Osteoblast (primary cell): ENCODE results near the gene PANK3. TPM values are rescaled to one million over a fixed set of nuclear protein-coding genes. Genes with fewer than 3 reads are reported as not detected.

Source experiments
- DNase-seq: peaks from one replicate; pipeline ENCODE4 v3.0.0; 2011; ENCODE audit warnings: low spot score, mixed read lengths; ENCODE audit not compliant: insufficient read length; ENCODE audit errors: missing footprints
- H2AFZ ChIP-seq: 2 replicates; pipeline ENCODE4 v1.6.0; 2011; ENCODE audit warnings: mild to moderate bottlenecking, low read length
- H3K27ac ChIP-seq: 2 replicates; pipeline ENCODE4 v1.5.1; 2011; ENCODE audit warnings: mild to moderate bottlenecking, low read depth, low read length, moderate library complexity
- H3K27me3 ChIP-seq: 2 replicates; pipeline ENCODE4 v1.6.0; 2012; ENCODE audit warnings: mild to moderate bottlenecking, control low read depth, inconsistent platforms, low read length, moderate library complexity; ENCODE audit not compliant: insufficient read depth
- H3K36me3 ChIP-seq: 2 replicates; pipeline ENCODE4 v1.5.1; 2011; ENCODE audit warnings: mild to moderate bottlenecking, low read length, control low read depth, moderate library complexity; ENCODE audit not compliant: insufficient read depth
- H3K4me1 ChIP-seq: 2 replicates; pipeline ENCODE4 v1.5.1; 2011; ENCODE audit warnings: mild to moderate bottlenecking, low read length, control low read depth, moderate library complexity; ENCODE audit not compliant: insufficient read depth
- H3K4me2 ChIP-seq: 2 replicates; pipeline ENCODE4 v1.6.0; 2011; ENCODE audit warnings: mild to moderate bottlenecking, low read length; ENCODE audit not compliant: insufficient read depth
- H3K4me3 ChIP-seq: fragments of 200-600 bp; sonication (generic); 3 replicates; pipeline ENCODE4 v1.5.1; 2012; ENCODE audit warnings: mild to moderate bottlenecking, low read length, inconsistent platforms; ENCODE audit not compliant: insufficient read depth
- H3K79me2 ChIP-seq: 2 replicates; pipeline ENCODE4 v1.6.0; 2012; ENCODE audit warnings: mild to moderate bottlenecking, low read length, control low read depth, inconsistent platforms; ENCODE audit not compliant: insufficient read depth
- H3K9me3 ChIP-seq: 2 replicates; pipeline ENCODE4 v1.5.1; 2011; ENCODE audit warnings: low read depth, low read length, control low read depth
- H4K20me1 ChIP-seq: 2 replicates; pipeline ENCODE4 v1.6.0; 2012; ENCODE audit warnings: mild to moderate bottlenecking, low read length, control low read depth; ENCODE audit not compliant: insufficient read depth
- CTCF ChIP-seq: IDR thresholded peaks from 2 replicates; pipeline ENCODE4 v1.5.1; 2011; ENCODE audit warnings: mild to moderate bottlenecking, low read depth, low read length, moderate library complexity; ENCODE audit errors: extremely low read depth
- total RNA-seq: library from RNA; depleted of rRNA; stranded (reverse); fragments of >200 nt; gene quantifications from 2 replicates; pipeline ENCODE4 v1.2.3, GENCODE V29; 2012

The PANK3 gene
- total RNA-seq, 1 donor, result 57.5 TPM

DNA sequence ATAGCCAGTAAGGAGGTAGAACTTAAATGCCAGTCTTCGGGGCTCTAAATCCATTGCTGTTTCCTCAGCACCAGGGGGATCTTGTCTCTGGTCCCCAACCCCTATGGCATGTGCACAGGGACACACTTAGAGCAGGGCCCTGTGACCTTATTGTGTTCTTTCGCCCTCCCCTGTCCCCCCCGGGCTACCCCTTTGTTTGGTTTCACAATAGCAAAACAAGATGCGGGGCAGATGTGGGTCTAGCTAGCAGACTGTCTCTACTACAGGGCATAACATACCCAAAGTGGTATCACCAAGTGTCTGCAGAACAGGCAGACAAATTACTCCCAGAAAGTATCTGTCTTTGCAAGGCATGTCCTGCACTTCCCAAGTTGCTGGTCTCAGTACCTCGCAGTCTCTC lies 48.0 kb downstream of the PANK3 start:
- H3K4me3 ChIP-seq, result no peak overlapping the region
- H3K36me3 ChIP-seq, result no peaks in the 10 kb centered on the region
- H3K9me3 ChIP-seq, result no peaks in the 10 kb centered on the region
- no peaks in the 10 kb centered on the region for H4K20me1 ChIP-seq
- H3K4me2 ChIP-seq, result no peak overlapping the region
- TF ChIP-seq CTCF, result no peak
- H3K27me3 ChIP-seq, result peaks cover 46% of the 10 kb centered on the region
- H3K79me2 ChIP-seq, result no peaks in the 10 kb centered on the region
- H3K4me1 ChIP-seq, result no peaks in the 10 kb centered on the region
- H3K27ac ChIP-seq, result no peak overlapping the region
- peak; percentile 87 for DNase-seq
- no peak overlapping the region for H2AFZ ChIP-seq

- H3K27me3 ChIP-seq, result peaks cover 46% of the 10 kb centered on the region
- DNase-seq, result peak; percentile 93
- H3K27ac ChIP-seq, result no peak overlapping the region
- H3K4me1 ChIP-seq, result no peaks in the 10 kb centered on the region
- H3K9me3 ChIP-seq, result no peaks in the 10 kb centered on the region
- H3K4me3 ChIP-seq, result no peak overlapping the region
- no peak for TF ChIP-seq CTCF
- H4K20me1 ChIP-seq, result peaks cover 2% of the 10 kb centered on the region
- no peaks in the 10 kb centered on the region for H3K36me3 ChIP-seq
- no peak overlapping the region for H3K4me2 ChIP-seq
- no peak overlapping the region for H2AFZ ChIP-seq
- H3K79me2 ChIP-seq, result no peaks in the 10 kb centered on the region
These were observed 48.5 kb downstream of the PANK3 start for GRCh38 chr5:168530621-168531150.

DNA sequence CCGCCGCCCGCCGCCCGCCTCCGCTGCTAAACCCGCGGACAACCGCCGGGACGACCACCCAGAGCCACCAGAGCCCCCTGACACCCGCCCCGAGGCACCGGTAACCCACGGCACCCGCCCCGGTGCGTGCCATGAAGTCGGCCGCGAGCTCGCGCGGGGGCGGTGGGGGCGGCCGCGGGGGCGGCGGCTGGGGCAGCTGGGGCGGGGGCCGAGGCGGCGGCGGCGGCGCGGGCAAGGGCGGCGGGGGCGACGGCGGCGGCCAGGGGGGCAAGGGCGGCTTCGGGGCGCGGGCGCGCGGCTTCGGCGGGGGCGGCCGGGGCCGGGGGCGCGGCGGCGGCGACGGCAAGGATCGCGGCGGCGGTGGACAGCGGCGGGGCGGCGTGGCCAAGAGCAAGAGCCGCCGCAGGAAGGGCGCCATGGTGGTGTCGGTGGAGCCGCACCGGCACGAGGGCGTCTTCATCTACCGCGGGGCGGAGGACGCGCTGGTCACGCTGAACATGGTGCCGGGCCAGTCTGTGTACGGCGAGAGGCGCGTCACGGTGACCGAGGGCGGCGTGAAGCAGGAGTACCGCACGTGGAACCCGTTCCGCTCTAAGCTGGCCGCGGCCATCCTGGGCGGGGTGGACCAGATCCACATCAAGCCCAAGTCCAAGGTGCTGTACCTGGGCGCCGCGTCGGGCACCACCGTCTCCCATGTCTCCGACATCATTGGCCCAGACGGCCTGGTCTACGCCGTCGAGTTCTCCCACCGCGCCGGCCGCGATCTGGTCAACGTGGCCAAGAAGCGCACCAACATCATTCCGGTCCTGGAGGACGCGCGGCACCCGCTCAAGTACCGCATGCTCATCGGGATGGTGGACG lies 49.6 kb downstream of the PANK3 start:
- no peaks in the 10 kb centered on the region for H3K4me1 ChIP-seq
- TF ChIP-seq CTCF, result no peak
- no peaks in the 10 kb centered on the region for H3K79me2 ChIP-seq
- DNase-seq, result peak; percentile 72
- no peak overlapping the region for H2AFZ ChIP-seq
- H3K27ac ChIP-seq, result no peak overlapping the region
- H3K27me3 ChIP-seq, result peaks cover 46% of the 10 kb centered on the region
- H3K4me2 ChIP-seq, result peak overlapping the region; percentile 48
- peak overlapping the region; percentile 54 for H3K4me3 ChIP-seq
- H4K20me1 ChIP-seq, result peaks cover 2% of the 10 kb centered on the region
- H3K36me3 ChIP-seq, result no peaks in the 10 kb centered on the region
- H3K9me3 ChIP-seq, result no peaks in the 10 kb centered on the region
